GM12801 (cell line): Measurements from ENCODE around the gene SLC12A8.

ENCODE experiments used
- TF ChIP-seq, protein P1 (sequence below): IDR thresholded peaks from one replicate; pipeline ENCODE4 v1.5.1; 2011; ENCODE audit warnings: control low read depth; ENCODE audit not compliant: insufficient read length; ENCODE audit errors: extremely low read depth

SLC12A8 gene

GRCh38 chr3:125115640-125116039, 96.9 kb downstream of the SLC12A8 start:
- TF ChIP-seq, protein P1, sequence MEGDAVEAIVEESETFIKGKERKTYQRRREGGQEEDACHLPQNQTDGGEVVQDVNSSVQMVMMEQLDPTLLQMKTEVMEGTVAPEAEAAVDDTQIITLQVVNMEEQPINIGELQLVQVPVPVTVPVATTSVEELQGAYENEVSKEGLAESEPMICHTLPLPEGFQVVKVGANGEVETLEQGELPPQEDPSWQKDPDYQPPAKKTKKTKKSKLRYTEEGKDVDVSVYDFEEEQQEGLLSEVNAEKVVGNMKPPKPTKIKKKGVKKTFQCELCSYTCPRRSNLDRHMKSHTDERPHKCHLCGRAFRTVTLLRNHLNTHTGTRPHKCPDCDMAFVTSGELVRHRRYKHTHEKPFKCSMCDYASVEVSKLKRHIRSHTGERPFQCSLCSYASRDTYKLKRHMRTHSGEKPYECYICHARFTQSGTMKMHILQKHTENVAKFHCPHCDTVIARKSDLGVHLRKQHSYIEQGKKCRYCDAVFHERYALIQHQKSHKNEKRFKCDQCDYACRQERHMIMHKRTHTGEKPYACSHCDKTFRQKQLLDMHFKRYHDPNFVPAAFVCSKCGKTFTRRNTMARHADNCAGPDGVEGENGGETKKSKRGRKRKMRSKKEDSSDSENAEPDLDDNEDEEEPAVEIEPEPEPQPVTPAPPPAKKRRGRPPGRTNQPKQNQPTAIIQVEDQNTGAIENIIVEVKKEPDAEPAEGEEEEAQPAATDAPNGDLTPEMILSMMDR: no peak

GRCh38 chr3:125112981-125113380, 99.6 kb downstream of the SLC12A8 start:
- TF ChIP-seq, protein P1: no peak

GRCh38 chr3:125110876-125111480, 101.6 kb downstream of the SLC12A8 start:
- TF ChIP-seq, protein P1: no peak

DNA sequence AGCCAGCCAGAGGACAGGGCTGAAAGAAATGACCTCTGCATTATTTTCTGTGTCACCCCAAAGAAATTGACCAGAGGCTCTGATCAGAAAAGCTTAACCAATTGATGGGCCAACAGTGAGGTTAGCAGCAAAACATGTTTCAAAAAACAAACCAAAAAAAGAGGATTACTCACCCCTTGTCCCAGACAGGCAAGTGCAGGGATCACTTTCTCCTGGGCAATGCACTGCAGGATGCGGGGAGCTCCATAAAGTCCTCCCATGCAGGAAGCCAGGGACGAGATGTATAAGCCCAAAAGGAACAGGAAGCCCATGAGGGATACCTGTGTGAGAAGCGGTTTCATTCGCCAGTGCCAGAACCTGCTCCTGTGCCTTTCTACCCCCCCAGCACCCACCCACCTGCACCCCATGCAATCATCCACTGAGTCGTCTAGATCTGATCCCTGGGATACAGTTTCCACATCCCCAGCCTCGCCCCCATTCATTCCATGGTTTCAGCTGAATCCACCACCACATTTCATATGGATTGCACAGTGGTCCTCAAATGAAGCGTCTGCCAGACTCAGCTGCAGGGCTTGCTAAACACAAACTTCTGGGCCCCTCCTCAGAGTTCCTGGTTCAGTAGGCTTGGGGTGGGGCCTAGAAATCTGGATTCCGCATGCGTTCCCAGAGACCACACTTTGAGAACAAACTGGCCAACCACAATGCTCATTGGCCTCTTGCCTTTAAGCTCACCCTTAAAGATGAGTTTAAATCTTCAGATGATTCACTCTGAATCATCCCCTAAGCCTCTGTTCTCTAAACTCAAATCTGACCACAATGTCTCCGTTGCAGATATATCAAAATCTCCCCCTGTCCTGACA, 102.3 kb downstream of the SLC12A8 start:
- TF ChIP-seq, protein P1: no peak

DNA sequence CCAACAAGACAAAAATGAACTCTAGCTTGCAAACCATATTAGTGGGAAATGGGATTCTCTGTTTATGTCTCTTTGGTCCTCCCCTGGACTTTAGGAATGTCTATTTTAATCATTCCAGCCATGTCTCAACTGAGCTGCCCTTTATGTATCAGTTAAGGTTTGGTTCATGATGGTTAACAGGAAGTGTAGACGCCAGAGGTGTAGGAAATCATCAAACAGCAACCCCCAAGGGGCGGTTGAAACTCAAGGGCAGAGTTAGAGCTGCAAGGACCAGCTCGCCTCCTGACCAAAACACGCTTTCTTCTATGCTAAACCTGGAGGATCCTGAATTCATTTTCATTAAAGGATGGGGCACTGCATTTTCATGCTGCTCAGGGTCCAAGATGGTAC, 103.0 kb downstream of the SLC12A8 start:
- TF ChIP-seq, protein P1: no peak

DNA sequence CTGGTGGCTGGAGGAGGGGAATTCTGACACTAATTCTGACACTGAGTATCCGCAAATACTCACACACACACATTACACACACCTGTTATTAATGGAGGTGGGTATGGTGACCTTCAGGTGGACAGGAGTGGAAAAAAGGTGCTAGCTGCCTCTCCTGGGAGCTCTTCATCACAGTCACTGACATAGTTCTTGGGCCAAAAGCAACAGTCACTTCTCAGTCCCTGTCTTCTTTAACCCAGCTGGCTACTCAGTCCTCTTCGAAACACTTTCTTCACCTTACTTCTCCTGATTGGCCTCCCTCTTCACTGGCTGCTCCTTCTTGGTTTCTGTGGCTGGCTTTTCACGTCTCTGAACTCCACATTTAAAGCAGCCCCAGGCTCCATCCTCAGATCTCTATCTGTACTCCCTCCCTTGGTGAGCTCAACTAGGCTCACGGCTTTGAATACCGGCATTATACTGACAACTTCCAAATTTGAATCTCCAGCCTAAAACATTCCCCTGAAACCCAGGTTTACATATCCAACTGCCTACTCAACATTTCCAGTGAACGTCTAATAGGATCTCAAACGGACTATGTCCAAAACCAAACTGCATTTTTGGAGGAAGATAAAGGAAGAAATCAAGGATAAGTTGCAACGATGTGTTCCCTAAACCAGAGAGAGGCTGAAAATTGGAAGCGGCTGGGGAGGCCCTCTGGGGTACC, 103.6 kb downstream of the SLC12A8 start:
- TF ChIP-seq, protein P1: no peak

GRCh38 chr3:125107861-125108567, 104.5 kb downstream of the SLC12A8 start:
- TF ChIP-seq, protein P1: no peak
